Measurements from ENCODE around the gene GRIN2A.

The GRIN2A gene

DNA sequence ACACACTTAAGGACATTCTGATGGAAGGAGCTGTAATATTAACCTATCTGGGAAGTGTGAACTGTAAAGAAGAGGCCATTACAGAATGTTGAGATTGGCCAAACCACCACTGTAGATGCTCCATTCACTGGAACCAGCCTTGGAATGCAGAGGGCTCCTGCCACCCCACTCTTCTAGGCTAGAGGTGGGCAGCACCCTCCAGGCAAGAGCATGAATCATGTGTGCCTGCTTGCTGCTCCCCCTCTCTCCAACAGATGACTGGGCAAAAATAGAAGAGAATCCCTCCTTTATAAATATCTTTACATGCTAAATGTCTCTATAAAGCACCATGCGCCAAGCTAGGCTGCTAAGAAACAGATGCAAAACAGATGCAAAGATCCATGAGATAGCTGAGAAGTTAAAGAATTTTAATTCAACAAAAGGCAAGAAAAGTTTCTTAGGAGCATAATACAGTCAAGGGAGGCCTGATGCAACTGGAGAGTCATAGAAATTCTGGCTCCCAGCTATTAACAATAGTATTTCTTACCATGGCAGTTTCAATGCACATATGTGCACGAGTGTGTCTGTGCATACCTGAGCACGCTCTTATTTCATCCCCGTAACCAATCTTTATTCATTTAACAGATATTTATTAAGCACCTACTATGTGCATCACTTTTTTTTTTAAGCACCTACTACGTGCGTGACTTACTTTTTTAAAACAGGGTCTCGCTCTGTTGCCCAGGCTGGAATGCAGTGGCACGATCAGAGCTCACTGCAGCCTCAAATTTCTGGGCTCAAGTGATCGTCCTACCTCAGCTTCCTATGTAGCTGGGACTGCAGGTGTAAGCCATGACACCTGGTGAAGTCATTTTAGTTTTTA, 53.6 kb downstream of the GRIN2A start:
- DNase-seq = no peak

DNA sequence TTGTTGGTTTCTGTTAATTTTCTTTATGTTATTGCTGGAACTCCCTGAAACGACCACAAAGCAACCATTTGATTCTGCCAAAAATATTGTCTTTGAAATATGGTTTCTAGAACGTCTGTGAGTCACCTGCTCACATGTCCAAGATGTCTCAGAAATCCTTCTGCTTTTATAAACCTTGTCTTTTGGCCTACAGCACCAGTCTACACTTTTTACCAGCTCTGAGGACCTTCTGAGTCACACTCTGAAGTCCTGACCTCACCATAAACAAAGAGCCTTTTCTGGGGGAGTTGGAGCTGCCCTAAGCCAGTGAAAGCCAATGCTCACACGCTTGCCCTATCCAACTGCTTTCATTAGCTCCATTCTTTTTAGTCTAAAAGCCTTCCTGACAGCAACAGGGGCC, 55.5 kb downstream of the GRIN2A start:
- DNase-seq = no peak

DNA sequence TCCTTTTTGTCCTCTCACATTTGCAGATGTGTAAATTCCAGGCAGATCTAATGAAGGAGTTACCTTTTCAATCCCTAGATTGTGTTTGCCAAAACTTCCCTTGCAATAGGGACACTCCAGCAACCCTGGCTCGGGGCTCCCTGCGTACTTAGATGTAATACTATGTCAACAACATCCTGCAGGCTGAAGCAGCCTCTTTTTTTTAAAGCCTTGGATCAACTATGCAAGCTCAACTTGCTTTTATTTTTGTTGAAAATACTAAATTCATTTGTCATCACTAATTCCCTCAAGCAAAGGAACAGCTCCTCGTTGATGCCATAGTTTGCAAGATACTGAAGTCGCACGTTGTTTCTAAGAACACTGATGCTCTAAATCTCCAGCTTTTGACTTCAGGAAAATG, 59.1 kb downstream of the GRIN2A start:
- DNase-seq = no peak

DNA sequence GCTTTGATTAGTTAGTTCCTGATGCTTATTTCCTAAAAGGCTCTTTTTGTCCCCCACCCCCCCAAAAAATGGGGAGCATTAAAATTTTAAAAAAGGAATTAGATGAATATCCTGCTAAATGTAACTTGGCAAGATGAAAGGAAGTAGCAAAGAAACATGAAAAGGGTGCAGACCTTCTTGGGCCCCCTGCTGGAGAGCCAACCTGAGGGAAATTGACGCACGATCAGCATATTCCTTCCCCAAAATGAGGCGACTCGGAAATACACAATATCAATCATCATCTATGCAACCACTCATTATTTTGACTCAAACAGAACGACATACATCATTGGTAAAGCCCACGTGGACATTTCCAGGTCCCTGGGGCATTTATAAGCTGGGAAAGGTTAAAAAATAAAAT, 59.7 kb downstream of the GRIN2A start:
- no peak for DNase-seq

DNA sequence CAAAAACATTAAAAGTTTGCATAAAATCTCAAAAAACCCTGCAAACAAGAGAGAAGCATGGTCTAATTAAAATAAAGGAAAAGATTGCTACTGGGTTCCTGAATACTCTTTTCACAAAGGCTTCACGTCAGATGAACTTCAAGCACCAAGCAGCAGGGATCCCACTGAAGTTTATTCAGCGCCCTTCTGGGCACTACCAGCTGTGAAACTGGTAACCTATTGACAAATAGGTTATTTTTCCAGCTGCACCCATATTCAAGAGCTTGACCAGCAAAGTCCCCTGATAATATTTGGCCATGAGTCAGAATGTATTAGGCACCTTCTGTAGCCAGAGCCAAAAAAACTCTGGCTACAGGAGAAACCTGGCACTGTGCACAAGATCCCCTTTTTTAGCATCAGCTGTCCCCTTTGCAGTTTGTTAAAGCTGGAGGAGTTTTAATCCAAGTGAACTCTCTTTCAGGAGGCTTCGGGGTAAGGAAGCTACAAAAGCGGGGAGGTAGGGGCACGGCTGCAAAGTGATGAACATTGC, 60.3 kb downstream of the GRIN2A start:
- no peak for DNase-seq

DNA sequence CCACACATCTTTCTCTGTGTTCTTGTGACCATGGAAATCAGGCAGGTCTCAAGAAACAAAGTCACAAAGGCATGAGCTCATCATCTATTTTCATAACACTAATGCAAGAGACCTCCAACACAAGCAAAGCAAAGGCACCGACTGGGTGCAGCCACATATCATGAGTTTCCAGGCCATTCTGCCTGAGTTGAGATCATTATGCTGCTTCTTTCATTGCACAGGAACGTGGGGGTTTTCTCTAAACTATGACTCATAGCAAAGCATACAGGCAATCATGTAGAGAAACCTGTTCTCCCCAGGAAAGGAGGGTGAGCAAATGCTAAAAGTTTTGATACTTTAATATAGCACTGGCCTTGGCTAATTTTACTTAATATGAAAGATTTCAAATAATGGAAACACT, 60.7 kb downstream of the GRIN2A start:
- DNase-seq = no peak

DNA sequence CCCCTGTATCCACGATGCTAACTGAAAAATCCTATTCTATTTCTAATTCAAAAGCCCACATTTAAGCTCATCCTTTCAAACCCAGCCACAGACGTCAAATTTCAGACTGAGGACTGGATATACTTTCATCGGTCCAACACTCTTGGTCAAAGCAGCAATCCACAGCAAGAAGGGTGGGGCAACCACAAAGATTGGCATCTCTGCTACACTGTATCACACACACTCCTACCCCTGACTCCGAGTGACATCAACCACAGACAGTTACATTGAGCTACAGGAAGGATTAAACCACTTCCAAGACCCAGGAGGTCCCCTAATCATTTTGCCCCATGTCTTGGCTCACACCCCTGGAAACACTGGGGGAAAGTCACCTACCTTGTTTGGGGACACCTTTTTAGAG, 61.3 kb downstream of the GRIN2A start:
- no peak for DNase-seq

DNA sequence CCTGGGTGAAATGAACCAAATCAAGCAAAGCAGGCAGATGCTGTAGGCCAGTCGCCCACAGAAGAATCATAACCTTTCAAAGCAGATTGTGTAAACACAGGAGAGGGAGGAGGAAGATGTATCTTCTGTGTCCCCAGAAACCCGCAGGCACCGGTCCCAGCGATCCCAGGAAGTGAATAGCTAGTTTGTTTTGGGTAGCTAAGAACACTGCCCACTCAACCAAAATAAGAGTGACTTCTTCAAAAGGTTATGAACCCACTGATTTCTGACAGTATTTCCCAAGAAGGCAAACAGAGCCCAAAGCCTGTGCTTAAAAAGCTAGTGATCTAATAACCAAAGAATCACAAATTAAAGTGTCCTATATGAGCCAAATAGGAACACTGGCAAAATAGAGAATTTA, 67.8 kb downstream of the GRIN2A start:
- DNase-seq = no peak

DNA sequence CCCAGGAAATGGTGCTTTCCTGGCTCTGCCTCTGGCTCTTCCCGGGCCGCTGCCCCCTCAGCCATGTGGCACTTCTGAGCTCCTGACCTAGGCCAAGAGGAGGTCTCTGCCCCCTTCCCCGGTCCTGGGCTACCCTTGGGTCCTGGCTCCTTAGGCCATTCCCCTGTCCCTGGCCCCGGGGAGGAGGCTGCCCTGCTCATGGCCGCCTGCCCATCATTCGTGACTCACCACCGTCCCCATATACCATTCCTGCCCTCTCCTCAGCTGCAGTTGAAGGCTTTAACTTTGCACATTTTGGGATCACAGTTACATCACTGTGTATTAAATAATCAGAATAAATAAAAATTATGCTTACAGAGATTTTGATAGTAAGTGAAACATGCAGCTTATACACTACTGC, 69.0 kb downstream of the GRIN2A start:
- DNase-seq = no peak

DNA sequence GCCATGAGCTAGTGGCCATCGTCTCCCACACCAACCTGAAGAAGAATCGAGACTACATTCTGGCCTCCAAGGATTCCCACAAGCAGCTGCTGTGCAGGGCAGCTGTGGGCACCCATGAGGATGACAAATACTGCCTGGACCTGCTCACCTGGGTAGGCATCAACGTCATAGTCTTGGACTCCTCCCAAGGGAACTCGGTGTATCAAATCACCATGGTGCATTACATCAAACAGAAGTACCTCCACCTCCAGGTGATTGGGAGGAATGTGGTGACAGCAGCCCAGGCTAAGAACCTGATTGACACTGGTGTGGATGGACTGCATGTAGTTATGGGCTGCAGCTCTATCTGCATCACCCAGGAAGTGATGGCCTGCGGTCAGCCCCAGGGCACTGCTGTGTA, 70.2 kb downstream of the GRIN2A start:
- DNase-seq = no peak

DNA sequence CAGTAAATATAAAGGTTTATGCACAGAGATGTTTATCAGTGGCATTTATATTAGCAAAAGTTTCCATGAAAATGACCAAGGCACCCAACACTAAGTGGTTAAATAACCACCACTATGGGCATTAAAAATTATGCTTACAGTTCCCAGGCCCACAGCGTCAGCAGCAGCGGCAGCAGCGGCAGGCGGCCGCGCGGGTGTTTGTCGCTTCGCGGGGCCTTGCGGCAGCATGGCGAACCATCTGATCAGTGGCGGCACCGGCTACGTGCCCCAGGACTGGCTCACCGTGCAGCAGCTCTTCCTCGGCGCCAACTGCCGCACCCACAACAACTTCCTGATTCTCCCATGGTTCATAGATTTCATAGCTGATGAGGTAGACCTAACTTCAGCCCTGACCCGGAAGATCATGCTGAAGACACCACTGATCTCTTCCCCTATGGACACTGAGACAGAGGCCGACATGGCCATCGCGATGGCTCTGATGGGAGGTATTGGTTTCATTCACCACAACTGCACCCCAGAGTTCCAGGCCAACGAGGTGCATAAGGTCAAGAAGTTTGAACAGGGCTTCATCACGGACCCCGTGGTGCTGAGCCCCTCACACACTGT, 71.0 kb downstream of the GRIN2A start:
- no peak for DNase-seq

DNA sequence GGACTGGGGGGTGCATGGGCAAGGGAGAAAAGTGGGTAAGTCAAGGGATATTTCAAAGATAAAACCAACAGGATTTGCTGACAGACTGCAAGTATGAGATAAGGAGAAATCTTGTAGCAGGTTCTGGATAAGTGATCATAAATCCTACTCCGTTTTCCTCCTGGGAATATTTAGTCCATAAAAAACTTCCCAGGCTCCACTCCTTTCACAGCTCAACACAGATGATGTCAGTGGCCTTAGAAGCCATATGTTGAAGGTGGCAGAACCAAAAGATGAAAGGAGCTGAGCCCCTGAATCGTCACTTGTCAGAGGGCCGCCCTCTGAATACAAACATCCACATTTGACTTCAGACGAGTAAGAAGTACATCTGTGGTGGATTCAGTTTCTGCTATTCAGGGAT, 71.7 kb downstream of the GRIN2A start:
- no peak for DNase-seq

DNA sequence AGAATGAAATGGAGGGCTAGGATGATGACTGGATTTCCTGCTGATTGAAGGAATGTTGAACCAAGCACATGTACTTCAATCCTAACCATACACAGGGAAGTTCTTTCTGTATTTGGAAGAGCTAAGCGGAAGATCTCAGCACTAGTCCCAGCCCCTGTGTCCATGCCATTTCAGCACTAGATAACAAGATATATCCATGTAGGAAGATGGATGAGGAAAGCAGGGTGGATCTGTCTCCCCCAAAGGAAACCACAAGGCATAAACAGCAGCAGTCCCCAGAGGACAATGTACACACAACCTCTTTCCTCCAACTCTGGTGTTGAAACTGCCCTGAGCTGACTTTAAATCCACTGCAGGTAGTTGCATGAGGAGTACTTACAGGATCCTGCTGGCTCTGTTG, 75.1 kb downstream of the GRIN2A start:
- DNase-seq = no peak

DNA sequence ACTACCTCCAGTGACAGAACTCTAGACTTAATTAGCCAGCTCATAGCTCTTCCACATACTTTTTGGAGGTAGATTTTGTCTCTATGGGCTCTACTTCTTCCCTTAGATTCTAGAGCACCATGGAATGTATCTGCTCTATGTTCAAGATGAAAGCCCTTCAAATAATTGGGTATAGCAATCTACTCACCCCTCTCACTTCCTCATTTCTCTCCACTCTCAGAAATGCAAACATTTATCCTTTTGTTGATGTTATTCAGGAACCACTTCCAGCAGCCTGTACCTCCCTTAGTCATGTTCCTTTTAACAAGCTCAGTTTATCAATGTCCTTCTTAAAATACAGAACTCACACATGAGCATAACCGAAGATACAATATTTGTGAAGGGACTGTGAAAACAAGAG, 78.5 kb downstream of the GRIN2A start:
- DNase-seq = no peak

DNA sequence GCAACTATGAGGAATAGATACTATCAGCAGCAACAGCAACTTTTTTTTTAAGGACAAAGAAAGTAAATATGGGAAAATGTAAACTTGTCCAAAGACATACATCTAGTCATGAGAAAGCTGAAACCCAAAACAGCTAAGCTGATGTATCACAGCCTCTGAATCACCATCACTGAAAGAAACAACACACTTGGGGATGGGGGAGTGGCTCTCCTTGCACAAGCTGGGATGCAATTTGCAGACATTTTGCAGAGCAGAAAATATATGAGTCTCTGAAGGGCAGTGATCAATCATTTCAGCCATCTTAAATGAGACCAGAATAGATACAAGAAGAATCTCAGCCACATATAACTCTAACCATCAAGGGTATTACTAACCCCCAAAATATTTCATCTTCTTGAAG, 79.1 kb downstream of the GRIN2A start:
- DNase-seq = no peak

DNA sequence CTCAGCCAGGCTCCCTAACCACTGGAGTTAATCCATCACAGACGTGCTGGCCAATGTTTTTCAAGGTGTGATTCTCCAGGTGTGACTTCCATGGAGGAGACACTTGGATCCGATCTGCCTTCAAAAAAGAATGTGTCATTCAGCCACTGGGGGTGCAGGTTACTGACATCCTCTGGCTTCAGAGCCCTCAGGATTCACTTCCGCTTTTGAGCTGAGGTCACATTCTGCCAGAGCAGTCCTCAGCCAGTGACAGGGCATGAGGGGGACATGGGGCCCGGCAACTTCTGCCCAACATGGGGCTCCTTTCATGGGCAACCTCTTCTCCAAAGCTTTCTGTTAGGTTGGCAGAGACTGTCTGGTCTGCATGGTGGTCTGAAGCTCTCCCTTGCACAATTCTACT, 81.4 kb downstream of the GRIN2A start:
- DNase-seq = no peak

DNA sequence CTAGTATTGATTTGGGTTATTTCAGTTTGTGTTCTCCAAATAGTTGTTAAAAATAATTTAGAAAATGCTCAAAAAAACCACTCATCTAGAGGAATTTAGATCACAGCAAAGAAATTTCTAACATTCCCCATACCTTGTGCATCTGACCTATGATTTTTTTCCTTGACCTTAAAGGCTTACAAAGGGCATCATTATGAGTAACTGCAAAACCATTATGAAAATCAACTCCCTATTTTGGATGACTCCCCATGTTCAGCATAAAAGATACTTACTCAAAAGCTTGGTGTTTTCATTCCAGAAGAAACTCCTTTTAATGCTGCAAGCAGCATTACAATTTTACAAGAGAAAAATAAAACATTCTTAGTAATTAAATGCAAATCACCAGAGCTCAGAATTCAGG, 83.2 kb downstream of the GRIN2A start:
- peak in 1 of 2 experiments; percentile 34 for DNase-seq

DNA sequence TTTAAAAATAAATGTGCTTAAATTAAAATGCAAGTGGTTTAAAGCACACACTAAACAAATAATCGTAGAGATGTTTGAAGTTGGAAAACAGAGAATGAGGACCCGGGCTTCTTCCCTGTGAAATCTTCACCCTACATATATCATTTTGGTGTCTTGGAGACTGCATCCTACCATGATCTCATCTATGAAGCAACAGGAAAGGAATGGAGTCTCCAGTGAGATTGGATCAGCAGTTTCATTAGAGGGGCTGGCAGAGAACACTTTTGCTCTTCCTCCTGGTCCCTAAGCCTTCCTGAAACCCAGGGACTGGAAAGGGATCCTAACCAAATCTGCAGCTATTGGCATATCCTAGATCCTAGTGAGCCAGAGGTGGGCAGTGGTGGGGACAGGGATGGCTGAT, 85.0 kb downstream of the GRIN2A start:
- DNase-seq = no peak

DNA sequence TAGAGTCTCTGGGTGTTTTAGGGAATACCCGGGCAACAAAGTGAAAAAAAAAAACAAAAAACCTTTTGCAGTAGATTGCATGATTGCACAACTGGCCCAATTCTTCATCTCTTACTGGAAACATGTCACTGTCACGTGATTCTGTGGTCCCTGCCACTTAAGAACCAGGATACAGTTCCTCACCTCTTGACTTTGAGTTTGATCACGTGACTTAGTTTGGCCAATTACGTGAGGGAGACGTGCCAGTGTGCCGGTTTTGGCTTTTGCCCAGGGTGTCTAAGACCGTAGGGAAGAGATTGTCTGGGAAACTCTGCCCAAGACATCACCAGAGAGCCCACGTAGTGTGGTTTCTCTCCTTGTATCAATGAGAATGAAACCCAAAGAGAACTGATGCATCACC, 88.7 kb downstream of the GRIN2A start:
- DNase-seq = no peak

DNA sequence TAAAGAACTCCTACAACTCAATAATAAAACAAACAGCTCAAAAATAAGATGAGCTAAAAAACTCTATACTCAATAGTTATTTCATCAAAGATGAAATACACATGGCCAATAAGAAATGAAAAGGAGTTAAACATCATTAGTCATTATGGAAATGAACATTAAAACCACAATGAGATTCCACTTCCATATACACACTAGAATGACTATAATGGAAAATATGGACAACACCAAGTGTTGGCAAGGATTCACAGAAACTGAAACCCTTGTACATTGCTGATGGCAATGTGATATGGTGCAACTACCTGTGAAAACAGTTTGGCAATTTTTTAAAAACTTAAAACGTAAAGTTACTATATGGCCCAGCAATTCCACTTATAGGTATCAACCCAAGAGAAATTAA, 91.4 kb downstream of the GRIN2A start:
- DNase-seq = no peak

DNA sequence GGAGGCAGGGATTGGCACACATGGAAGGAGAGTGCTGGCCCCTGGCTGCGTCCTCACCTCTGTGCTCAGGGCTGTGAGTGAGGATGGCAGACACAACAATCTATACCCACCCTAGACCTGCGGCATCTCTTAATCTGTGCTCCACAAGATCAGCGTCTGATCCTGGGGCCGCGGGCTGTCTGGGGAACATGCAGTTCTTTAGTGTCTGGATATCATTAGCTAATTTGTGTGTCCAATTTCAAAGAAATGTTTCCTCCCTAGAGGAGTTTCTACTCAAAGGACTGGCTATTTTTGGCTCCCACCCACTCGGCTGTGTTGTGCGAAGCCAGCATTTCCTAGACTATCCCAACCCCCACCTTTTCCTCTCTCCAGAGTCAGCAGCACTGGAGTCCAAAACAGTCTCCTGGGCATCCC, 93.8 kb downstream of the GRIN2A start:
- no peak for DNase-seq

DNA sequence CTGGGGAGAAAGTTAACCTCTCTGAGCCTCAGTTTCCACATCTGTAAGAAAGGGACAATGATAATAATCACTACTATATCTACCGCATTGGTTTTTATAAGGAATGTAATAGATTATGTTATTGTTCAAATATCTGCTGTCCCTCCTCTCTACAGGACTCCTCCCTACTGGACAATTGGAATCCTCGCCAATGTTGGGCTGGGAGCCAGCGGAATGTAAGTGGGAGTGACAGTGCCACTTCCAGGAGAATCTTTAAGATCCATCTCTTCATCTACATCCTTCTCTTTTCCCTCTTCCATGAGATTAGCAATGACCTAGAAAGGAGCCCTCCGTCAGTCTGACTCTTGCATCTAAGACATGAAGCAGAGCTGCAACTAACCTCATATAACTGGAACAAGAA, 95.1 kb downstream of the GRIN2A start:
- no peak for DNase-seq

DNA sequence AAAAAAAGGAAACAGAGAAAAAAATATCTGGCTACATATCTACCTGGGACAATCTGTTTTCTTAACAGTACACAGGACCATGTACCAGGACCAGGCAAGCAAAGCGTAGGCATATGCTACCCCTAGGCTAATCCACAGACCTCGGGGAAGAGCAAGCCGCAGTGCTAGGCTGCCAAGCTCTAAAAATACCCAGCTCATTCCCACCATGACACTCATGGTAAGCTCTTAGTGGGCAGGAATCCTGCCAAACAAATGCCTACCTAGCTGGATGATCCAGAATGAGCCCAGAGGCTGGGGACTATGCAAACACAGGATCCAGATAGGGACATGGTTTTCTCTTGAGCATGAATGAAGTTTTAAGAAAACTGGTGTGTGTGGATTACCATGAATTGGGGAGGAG, 95.6 kb downstream of the GRIN2A start:
- no peak for DNase-seq

DNA sequence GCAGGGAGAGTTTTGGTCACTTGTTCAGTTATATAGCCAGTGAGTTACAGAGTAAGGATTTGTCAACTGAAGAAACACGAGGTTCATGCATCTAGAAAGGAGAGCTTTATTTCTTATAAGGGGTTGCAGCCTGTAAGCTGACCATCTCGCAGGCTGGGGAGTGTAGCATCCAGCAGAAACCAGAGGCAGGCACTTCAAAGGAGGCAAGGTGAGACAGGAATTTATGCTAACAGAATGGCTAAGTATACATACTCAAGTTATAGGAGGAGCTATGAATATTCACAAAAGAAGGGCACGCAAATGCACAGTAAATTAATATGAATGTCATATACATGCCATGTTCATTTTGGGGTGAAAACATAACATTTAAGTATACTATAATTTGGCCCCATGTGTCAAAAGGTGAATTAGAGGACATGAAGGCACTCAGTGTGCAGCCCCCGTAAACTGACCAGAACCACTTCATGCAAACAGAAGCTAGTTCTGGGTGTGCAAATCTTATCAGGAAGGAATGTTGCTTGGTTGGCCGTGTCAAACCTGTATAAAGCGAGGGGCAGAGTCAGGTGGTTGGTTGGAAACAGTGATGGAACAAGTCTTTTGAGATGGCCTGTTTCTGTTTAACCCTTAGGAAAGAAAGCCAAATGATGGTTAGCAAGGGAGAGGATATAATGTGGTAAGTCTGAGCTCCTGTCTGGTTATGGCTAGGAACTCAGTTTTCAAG, 97.0 kb downstream of the GRIN2A start:
- DNase-seq = no peak

All from SW 1271 (cell line).